ENCODE data around the gene CRYBG2. TPM values are rescaled to one million over a fixed set of nuclear protein-coding genes. Genes with fewer than 3 reads are reported as not detected.
"Not testable (repeated sequence)": the region's sequence is repeated elsewhere in the genome, so short reads cannot be mapped to it uniquely, and the experiment has no call there.

CRYBG2 gene, protein sequence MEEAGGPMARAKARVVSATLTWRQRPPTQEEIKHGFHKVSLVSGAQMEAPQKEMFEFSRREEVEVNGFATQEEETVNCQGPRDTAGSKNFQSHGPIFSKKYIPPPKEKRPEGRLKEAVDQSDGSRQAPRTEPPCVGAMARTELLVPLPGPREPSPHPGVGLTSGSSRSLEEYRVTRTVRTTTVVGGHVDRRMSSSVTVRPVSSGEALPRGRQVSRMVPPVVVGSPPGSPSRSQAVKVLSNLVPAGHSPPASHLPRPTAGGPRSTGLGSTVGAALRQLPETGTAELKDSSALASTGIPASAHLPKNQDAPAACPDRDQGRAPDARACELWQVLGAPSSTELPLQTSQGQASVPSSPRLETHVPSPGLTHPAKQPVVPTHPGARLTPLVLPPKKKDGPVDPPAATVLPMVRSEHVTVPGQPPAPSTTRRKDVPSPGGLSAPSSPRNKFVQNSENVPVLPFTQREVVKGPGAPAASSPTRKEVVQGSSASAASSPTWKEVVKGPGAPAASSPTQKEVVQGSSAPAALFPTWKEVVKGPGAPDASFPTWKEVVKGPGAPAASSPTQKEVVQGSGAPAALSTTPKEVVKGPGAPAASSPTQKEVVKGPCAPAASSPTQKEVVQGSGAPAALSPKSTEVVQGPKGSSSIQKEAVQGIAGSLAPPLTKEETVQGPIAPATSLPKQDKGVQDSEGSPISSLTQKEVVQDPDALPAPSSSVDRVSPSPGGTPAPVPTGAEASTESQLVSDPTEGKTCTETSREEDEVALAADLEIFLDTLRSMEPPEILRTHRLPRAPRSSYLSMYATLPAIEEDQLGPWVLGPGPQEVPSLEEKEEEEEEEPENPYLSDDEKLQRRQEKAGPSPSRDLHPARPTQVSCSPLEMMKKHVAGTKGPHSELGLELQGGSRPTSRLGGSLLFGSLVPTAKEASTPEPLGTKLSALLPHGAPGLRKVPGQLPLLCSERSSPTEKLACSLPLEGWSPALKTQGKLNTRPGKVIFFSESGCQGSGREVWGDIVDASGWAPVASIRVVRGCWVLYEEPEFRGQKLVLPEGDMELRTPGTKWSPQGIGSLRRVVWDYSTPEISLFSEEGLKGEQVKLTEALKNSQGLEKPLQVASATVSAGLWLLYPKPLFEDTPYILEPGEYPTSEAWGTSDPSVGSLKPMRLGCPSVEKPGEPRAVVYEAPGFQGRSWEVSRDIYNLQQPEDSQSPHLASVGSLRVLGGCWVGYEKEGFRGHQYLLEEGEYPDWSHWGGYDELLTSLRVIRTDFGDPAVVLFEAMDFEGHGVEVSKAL (N-terminal part only)
- 111 TPM for total RNA-seq

DNA sequence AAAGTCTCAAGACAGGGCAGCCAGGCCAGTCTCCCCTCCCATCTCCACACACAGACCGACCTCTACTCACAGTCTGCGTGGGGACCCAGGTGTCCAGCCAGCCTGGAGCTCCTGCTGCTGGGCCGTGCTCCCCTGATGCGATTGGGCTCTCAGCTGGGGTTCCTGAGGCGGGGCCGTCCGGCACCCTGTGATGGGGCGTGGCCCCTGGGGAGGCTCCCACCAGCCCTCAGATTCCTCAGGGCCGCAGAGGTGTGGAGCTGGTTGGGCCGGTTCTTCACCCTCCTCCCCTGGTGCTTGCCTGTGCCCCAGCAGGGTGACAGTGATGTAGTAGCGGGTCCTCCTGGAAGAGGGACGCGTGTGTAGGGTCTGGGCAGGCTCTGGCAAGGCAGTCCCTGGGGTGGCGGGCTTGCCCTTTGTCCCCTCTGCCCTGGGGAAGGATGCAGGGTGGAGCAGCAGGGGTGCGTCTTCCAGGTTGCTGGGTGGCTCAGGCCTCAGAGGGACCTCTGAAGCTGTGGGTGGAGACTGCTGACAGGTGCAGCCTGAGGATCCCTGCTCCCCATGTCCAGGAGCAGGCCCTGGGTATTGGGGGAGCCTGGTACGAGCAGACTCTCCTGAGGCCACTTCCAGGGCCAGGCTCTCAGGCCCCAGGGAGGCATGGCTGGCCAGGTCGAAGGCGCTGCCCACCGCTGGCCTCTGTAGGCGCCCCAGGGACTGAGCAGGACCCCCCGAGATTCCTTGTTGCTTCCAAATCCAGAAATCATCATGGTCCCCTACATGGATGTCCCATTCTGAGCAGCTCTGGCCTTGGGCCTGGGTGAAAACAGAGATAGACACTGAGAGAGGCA is at the start of gene CRYBG2:
CRYBG2 (minus strand) TSS at position 155 of the 845 bp plus-strand sequence. CDS start 7,473 bp downstream, outside the sequence.
- peak; percentile 73 for ATAC-seq

DNA sequence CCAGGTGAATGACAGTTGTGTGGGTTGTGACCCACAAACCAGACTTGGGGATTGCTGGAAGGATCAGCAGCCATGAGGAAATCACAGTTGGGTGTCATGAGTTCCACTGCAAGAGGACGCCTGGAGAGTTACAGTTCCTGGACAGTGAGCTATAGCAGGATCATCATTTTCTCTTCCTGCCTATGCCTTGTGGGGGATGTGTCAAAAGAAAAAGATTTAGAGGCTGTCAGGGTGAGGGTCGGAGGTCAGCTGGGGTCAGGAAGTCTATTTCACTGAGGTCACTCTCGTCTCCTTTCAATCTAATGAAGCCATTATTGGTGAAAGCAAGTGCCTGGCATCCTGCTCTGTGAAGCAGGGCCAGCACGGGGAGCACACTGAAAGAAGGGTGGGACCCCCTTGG is 49.7 kb upstream of the CRYBG2 start:
- ATAC-seq, result no peak

DNA sequence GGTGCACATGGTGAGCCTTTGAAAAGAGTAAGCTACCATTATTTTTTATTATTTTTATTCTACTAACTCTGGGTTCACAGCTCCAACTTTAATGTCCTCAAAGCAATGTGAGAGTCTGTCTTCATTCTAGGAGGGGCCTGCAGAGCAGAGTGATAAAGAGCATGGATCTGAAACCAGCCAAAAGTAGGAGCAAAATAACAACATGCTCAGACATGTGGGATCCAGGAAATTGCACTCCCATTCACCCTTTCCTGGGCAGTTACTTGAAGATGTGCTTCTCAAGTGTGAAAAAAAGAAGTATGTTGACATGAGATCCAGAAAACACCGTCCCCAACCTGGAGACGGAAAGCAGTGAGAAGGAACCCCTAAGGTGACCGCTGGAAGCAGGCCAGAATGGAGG is 48.0 kb upstream of the CRYBG2 start:
- no peak for ATAC-seq

GRCh38 chr1:26399034-26399433 is 45.1 kb upstream of the CRYBG2 start:
- no peak for ATAC-seq

DNA sequence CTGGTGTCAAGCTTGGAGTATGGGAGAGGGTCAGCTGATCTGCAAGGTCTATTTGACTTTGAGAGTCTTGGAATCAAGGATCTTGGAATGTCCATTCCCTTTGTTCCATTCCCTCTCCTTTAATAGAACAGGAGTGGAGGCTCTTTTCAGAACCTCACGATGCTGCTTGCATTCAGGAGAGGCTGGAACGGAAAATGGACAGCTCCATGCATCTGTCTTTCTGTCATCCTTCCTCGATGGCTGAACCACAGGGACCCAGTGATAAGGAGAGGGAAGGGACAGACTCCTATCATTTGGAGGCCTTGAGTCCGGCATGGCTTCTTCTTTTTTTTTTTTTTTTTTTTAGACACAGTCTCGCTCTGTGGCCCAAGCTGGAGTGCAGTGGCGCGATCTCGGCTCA is 41.8 kb upstream of the CRYBG2 start:
- ATAC-seq, result no peak

- peak; percentile 55 for ATAC-seq
Observed at GRCh38 chr1:26391450-26391849, 37.5 kb upstream of the CRYBG2 start.

DNA sequence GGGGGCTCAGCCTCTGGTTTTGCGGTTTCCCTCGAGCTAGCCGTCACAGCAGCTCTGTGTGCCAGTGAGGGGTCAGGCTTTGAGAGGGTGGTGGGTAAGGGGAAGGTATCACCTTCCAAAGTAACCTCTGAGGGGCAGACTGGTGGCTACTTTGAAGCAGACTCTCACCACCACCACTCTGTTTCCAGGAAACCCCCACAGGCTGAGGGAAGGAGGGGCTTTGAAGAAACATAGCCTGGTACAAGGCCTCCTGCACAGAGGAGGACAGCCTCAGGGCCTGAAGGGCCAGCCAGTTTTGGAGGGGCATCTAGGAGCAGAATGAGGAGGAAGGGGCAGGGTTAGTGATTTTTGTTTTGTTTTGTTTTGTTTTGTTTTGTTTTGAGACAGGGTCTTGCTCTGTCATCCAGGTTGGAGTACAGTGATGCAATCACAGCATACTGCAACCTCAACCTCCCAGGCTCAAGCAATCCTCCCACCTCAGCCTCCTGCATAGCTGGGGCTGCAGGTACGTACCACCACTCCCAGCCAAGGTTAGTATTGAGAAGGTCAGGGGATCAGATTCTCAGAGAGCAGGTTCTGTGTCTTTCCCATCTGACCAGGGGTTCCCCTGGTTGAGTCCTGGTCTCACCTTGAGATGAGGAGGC is 35.8 kb upstream of the CRYBG2 start:
- ATAC-seq, result no peak

GRCh38 chr1:26388791-26389445 is 35.0 kb upstream of the CRYBG2 start:
- no peak for ATAC-seq

DNA sequence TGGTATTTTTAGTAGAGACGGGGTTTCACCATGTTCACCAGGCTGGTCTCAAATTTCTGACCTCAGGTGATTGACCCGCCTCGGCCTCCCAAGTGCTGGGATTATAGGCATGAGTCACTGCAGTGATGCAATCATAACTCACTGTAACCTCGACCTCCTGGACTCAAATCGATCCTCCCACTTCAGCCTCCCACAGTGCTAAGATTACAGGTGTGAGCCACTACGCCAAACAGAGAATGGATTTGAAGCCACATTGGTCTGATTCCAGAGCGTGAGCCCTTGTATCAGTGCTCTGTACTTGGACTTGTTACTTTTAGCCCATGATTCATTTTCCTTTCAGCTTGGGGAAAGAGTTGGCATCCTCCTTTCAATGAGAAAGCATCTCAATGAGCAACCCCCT is 33.5 kb upstream of the CRYBG2 start:
- no peak for ATAC-seq

- ATAC-seq, result not testable (repeated sequence)
Observed at GRCh38 chr1:26385063-26385462, 31.1 kb upstream of the CRYBG2 start.

- no peak for ATAC-seq
Observed at GRCh38 chr1:26384076-26384475, 30.1 kb upstream of the CRYBG2 start.

DNA sequence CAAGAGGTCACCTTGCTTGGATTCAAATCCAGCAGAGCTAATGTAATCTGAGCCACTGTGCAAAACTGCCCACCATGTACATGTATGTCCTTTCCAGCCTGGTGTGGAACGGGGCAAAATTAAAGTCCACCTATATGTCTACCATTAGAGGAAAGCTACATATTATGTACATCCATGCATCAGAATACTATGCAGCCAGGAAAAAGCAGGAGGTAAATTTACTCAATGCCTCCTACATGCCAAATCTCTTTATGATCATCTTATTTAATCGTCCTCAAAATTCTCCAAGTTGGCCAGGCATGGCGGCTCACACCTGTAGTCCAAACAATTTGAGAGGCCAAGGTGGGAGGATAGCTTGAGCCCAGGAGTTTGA is 24.9 kb upstream of the CRYBG2 start:
- no peak for ATAC-seq

DNA sequence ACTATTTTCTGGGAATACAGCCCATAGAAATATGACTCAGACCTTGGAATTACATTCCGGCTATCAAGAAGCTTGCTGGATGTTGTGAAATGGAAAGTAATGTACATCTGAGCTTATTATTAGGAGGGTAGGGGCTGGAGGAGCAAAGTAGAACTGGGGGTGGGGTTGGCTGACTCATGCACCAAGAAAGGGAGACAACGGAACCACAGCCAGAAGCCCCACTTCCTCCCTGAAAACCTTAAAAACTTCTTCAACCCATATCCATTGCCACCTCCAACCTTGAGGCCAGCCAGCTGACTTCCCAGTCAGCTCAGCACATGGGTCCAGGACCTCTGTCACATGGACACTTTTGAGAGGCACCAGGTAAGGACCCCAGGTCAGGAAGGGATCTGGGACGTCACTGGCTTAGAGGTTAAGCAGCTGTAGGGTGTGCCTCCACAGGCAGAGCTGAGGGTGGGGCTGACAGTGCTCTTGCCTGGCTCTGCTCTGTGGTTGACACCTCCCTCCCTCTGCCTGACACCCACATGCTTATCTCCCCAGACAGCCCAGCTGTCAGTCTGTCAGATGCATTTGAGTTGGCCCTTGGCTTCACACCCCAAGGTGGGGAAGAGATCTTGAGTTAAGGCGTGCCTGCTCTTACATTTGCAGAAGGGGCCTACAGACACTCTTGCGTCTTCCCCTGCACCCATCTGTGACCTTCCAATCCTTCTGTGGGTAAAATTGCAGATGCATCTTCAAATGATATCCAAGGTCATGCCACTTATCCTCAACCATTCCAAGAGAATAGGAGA is 24.4 kb upstream of the CRYBG2 start:
- ATAC-seq, result peak; percentile 91

DNA sequence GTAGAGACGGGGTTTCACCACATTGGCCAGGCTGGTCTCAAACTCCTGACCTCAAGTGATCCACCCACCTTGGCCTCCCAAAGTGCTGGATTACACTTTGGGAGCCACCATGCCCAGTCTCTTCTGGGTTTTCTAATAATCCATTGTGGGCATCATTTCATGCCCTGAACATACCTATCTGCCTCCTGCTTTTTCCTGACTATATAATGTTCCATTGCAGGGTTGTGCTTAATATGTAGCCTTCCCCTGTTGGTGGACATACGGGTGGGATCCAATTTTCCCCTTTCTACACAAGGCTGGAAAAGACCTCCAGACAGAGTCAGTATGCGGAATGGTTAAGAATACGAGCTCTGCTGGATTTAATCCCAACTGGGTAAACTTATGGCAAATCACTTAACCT is 22.1 kb upstream of the CRYBG2 start:
- no peak for ATAC-seq

- no peak for ATAC-seq
Observed at GRCh38 chr1:26375081-26375480, 21.2 kb upstream of the CRYBG2 start.

GRCh38 chr1:26374361-26374760 is 20.4 kb upstream of the CRYBG2 start:
- ATAC-seq, result not testable (repeated sequence)

GRCh38 chr1:26373789-26374188 is 19.9 kb upstream of the CRYBG2 start:
- no peak for ATAC-seq

DNA sequence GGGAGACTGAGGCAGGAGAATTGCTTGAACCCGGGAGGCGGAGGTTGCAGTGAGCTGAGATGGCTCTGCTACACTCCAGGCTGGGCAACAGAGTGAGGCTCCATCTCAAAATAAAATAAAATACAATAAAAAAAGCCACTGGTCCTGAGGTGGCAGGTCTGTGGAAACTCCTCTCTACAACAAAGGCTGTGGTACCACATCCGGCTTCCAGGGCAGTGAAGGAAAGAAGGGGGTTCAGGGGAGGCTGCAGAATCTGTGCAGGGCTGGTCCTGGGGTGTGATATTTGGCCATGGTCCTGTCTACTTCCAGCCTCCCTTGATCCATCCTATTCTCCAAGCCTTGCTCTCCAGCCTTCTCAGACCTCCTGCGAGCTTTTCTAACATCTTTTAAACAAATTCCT is 19.4 kb upstream of the CRYBG2 start:
- no peak for ATAC-seq

GRCh38 chr1:26372611-26373010 is 18.7 kb upstream of the CRYBG2 start, which contains the start of gene ZNF683:
ZNF683 (minus strand) TSS chr1:26372750; CDS start chr1:26368571, 4,179 bp downstream.
- ATAC-seq, result not testable (repeated sequence)

DNA sequence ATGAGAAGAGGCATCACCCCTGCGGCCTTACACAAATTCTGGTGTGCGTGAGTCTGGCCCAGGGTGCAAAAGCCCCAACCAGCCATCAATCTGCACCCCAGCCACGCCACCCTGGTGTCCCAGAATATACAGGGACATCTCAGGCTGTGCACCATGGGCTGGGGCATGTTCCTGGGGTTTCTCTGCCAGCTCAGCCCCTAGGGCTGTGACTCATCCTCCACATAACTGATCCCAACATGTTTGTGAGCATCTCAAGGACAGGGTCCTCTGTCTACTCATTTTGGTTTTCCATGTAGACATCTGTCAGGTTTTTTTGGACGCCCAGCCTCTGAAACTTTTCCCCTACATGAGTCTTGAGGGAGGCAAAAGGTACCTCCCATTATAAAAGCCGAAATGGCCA is 18.1 kb upstream of the CRYBG2 start:
- ATAC-seq, result peak; percentile 64

Data from esophagus mucosa (tissue), 1 donor.